CD4-positive, alpha-beta T cell treated with Interferon gamma for 1 hour (primary cell): ENCODE data around the gene EIF3K.
A peak's percentile ranks its signal among the peaks of the same experiment; 100 is the strongest.
"Not testable (repeated sequence)": the region's sequence is repeated elsewhere in the genome, so short reads cannot be mapped to it uniquely, and the experiment has no call there.

Experiments used
- DNase-seq: peaks from one replicate; pipeline ENCODE4 v3.0.0-alpha.2; 2020

EIF3K gene, protein sequence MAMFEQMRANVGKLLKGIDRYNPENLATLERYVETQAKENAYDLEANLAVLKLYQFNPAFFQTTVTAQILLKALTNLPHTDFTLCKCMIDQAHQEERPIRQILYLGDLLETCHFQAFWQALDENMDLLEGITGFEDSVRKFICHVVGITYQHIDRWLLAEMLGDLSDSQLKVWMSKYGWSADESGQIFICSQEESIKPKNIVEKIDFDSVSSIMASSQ

GRCh38 chr19:38618590-38619360 lies at the start of gene EIF3K:
EIF3K (plus strand) TSS chr19:38619188; CDS start chr19:38619269, 81 bp downstream.
- DNase-seq, result peak; percentile 98

GRCh38 chr19:38569368-38569983 lies 49.5 kb upstream of the EIF3K start:
- DNase-seq, result no peak

DNA sequence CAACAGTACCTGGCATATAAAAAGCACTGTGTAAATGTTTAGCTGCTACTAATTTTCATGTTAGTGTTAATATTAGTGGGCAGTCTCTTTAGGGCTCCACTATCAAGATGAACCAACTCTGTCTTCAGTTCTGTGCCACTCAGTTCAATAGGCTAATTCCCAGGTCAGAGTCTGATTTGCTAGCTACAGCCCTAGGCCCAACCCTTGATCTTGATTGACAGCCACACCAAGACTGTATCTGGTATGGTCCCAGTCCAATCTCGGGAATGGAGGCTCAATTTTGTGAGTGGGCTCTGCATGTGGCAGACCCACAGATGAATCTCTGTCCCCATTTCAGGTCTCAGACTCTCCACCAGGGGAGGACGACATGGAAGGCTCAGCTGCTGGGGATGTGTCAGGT lies 47.3 kb upstream of the EIF3K start:
- no peak for DNase-seq

- no peak for DNase-seq
These were observed 41.2 kb upstream of the EIF3K start for GRCh38 chr19:38577826-38578225.

- DNase-seq, result not testable (repeated sequence)
These were observed 39.7 kb upstream of the EIF3K start for GRCh38 chr19:38579304-38579703.

DNA sequence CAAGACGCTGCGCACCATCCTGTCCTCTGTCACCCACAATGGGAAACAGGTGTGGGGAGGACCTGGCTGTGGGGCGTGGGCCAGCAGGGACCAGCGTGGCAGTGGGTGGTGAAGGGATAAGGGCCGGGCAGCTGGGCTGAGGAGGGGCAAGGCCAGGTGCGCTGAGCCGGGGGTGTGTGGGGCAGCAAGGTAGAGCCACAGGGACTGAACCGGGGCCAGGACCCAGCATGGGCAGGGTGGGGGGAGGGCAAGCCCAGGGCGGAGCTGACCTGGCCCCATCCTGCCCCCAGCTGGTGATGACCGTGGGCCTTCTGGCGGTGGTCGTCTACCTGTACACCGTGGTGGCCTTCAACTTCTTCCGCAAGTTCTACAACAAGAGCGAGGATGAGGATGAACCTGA lies 38.9 kb upstream of the EIF3K start:
- no peak for DNase-seq

GRCh38 chr19:38583219-38583984 lies 35.6 kb upstream of the EIF3K start:
- no peak for DNase-seq

GRCh38 chr19:38583985-38584305 lies 35.0 kb upstream of the EIF3K start:
- DNase-seq, result no peak

- DNase-seq, result no peak
These were observed 31.4 kb upstream of the EIF3K start for GRCh38 chr19:38587562-38587961.

DNA sequence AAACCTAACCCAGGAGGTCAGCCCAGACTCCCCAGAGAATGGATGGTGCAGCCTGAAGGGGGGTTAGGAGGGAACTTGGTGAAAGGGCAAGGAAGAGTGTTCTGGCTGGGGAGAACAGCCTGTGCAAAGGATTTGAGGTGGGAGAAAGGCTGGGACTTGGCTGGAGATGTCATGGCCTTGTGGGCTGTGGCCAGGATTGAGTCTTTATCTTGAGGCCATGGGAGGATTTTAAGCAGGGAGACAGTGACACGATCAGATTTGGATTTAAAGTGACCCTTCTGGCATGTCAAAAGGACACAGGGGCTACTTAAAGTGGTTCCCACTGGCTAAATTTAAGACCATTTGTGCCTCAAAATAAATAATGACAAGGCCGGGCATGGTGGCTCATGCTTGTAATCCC lies 30.9 kb upstream of the EIF3K start:
- no peak for DNase-seq

DNA sequence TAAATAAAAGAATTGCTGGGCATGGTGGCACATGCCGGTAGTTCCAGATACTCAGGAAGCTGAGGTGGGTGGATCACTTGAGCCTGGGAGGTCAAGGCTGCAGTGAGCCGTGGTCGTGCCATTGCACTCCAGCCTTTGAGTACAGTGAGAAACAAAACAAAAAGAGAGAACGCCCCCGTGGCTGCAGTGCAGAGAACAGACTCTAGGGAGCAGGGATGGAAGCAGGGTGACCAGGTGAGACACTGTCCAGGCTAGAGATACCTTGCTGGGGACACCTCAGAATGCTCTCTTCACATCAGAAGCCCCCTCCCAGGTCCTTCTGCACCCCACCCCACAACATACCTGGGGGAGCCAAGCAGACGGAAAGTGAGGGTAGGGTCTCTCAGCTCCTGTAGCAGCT lies 26.0 kb upstream of the EIF3K start:
- DNase-seq, result no peak

GRCh38 chr19:38596057-38596981 lies 22.7 kb upstream of the EIF3K start:
- no peak for DNase-seq

GRCh38 chr19:38597075-38597474 lies 21.9 kb upstream of the EIF3K start:
- DNase-seq, result no peak

DNA sequence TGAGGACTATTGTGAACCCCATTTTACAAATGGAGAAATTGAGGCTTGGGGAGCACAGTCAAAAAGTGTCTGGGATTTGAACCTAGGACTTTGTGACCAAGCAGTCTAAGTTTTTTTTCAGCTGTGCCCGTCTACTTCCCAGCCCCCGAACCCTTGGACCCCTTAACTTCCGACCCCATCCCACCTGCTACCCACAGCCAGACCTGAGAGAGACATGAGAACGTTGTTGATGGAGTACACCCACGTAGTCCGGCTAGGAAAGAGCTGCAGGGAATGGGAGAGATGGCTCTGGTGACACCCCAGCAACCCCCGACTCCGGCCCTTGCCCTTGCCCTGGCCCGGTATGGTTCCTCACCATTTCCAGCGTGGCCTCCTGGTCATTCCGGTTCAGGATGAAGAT lies 19.3 kb upstream of the EIF3K start:
- DNase-seq, result no peak

DNA sequence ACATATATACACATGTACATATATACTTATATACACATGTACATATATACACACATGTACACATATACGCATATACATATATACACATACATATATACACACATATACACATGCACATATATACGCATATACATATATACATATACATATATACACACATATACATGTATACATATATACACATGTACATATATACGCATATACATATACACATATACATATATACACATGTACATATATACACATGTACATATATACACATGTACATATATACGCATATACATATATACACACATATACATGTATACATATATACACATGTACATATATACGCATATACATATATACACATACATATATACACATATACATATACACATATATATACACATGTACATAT lies 16.1 kb upstream of the EIF3K start:
- not testable (repeated sequence) for DNase-seq

DNA sequence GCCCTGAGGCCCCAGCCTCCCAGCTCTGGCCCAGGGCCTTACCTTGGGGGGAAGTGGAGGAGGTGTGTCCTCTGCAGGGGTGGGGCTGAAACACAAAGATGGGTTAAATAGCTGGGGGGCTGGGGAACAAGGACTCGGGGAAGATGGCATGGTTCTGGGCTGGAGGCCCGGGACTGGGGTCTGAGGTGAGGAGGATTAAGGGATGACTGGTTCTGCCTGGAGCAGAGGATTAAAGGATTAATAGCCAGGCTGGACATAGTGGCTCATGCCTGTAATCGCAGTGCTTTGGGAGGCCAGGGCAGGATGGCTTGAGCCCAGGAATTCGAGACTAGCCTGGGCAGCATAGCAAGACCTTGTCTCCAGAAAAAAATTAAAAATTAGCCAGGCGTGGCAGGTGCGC lies 12.9 kb upstream of the EIF3K start:
- DNase-seq, result no peak

- no peak for DNase-seq
These were observed 4.7 kb upstream of the EIF3K start for GRCh38 chr19:38614289-38614688.

- DNase-seq, result no peak
These were observed 3.9 kb upstream of the EIF3K start for GRCh38 chr19:38615007-38615581.

GRCh38 chr19:38616265-38616664 lies 2.7 kb upstream of the EIF3K start:
- no peak for DNase-seq

GRCh38 chr19:38617283-38617763 lies 1.7 kb upstream of the EIF3K start:
- no peak for DNase-seq

DNA sequence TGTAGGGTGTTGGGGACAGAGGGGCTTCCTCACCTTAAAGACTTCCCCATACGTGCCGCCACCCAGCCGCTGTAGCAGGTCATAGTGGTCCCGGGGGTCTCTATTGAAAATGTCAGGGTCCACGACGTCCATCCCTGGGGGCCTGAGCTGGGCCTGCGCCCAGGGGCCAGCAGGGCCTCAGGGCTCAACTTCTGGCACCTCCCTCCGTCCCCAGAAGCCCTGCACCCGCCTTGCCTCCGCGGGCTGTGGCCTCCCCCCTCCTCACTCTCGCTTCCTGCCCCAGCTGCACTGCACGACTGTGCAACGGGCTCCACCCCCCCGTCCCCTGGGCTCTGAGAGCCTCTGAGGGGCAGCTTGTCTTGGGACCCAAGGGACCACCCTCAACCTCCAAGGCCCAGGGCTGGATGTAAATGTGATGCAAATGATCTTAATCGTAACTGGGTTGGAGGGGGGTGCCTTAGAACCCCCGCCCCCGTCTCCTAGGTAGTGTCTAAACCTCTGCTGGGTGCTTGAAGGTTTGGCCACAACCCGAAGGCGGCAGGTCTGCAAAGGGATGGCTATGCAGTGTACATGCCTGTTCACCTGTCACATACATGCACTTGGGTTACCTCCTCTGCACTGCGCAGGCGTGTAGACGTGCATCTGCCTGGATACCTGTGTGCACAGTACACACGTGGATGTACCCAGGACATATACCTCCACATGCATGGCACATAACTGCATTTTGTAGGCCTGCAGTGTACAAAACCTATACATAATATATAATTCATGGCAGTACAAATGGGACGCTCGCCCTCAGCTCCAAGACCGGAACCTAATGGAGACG lies 1.0 kb upstream of the EIF3K start, which contains the start of gene MAP4K1:
Gene MAP4K1, minus strand, starts transcription at position 190 of the 826 bp plus-strand sequence. Its CDS starts 58 bp downstream, at position 132.
- DNase-seq, result peak; percentile 82
